Keratinocyte (primary cell): ENCODE results near the gene SCARB1. TPM values are rescaled to one million over a fixed set of nuclear protein-coding genes. Genes with fewer than 3 reads are reported as not detected.

Source experiments
- DNase-seq: peaks from one replicate; pipeline ENCODE4 v3.0.0-alpha.2; 2011; ENCODE audit warnings: low read depth, missing footprints, low spot score
- FAIRE-seq: peaks from 2 replicates; lab custom pipeline; 2011; peaks lifted over from hg19 to GRCh38; lab: Jason Lieb, UNC
- H2AFZ ChIP-seq: 2 replicates; pipeline ENCODE4 v1.6.0; 2012; ENCODE audit warnings: low read length, control low read depth, inconsistent platforms; ENCODE audit not compliant: control insufficient read depth
- H3K27ac ChIP-seq: 2 replicates; pipeline ENCODE4 v1.5.1; 2011; ENCODE audit warnings: low read length; ENCODE audit not compliant: control insufficient read depth, insufficient read depth
- H3K27me3 ChIP-seq: 3 replicates; pipeline ENCODE4 v1.6.0; 2011; ENCODE audit warnings: low read length; ENCODE audit not compliant: control insufficient read depth, insufficient read depth; ENCODE audit errors: extremely low read depth
- H3K36me3 ChIP-seq, 2 experiments: 2 replicates in 1 of 2; 3 replicates in 1 of 2; pipeline ENCODE4 v1.5.1; 2011; ENCODE audit warnings: low read length in 2 of 2, mild to moderate bottlenecking in 1 of 2; ENCODE audit not compliant: control insufficient read depth in 2 of 2, insufficient read depth in 2 of 2; ENCODE audit errors: extremely low read depth in 1 of 2
- H3K4me1 ChIP-seq: 3 replicates; pipeline ENCODE4 v1.5.1; 2011; ENCODE audit warnings: low read length; ENCODE audit not compliant: control insufficient read depth, insufficient read depth; ENCODE audit errors: extremely low read depth
- H3K4me2 ChIP-seq: 3 replicates; pipeline ENCODE4 v1.6.0; 2011; ENCODE audit warnings: low read depth, low read length; ENCODE audit not compliant: control insufficient read depth, insufficient read depth; ENCODE audit errors: extremely low read depth
- H3K4me3 ChIP-seq, 3 experiments: fragments of 200-600 bp in 1 of 3; sonication (generic) in 1 of 3; 2 replicates in 2 of 3; 3 replicates in 1 of 3; pipeline ENCODE4 v1.5.1; 2011 to 2016; ENCODE audit warnings: low read length in 3 of 3, mild to moderate bottlenecking in 3 of 3, control low read depth in 2 of 3, inconsistent platforms in 1 of 3, low read depth in 1 of 3, mixed read lengths in 1 of 3, mixed run types in 1 of 3, moderate library complexity in 1 of 3; ENCODE audit not compliant: control insufficient read depth in 2 of 3, insufficient read depth in 2 of 3; ENCODE audit errors: extremely low read depth in 1 of 3
- H3K79me2 ChIP-seq: 2 replicates; pipeline ENCODE4 v1.6.0; 2012; ENCODE audit warnings: low read length; ENCODE audit not compliant: control insufficient read depth, insufficient read depth
- H3K9ac ChIP-seq: 3 replicates; pipeline ENCODE4 v1.6.0; 2011; ENCODE audit warnings: low read length; ENCODE audit not compliant: control insufficient read depth, insufficient read depth; ENCODE audit errors: extremely low read depth
- H3K9me1 ChIP-seq: 3 replicates; pipeline ENCODE4 v1.6.0; 2011; ENCODE audit warnings: low read length; ENCODE audit not compliant: control insufficient read depth, insufficient read depth; ENCODE audit errors: extremely low read depth
- H3K9me3 ChIP-seq: 2 replicates; pipeline ENCODE4 v1.5.1; 2012; ENCODE audit warnings: low read depth, low read length; ENCODE audit not compliant: control insufficient read depth
- H4K20me1 ChIP-seq: 3 replicates; pipeline ENCODE4 v1.6.0; 2011; ENCODE audit warnings: low read length; ENCODE audit not compliant: control insufficient read depth, insufficient read depth; ENCODE audit errors: extremely low read depth
- EZH2 ChIP-seq: IDR thresholded peaks from one replicate; pipeline ENCODE4 v1.6.1; 2012; ENCODE audit warnings: inconsistent platforms, mild to moderate bottlenecking, low read length, moderate library complexity
- dilution Hi-C: fragments of 300-500 bp; cut with MboI; formaldehyde crosslinking; loops from one replicate; pipeline ENCODE4 v1.7.0; 2020; ENCODE audit warnings: low sequenced_read_pairs; ENCODE audit not compliant: extremely low pct_ligation_motif_present
- polyA plus RNA-seq, 5 experiments: library from polyadenylated mRNA; depleted of rRNA in 3 of 5; stranded (reverse) in 3 of 5; stranded (forward) in 1 of 5; unstranded in 1 of 5; fragments of >200 nt; gene quantifications; 1 replicate in 1 of 5; 2 replicates in 3 of 5; 3 replicates in 1 of 5; pipeline versions ENCODE4 v1.2.1 to v1.2.3, GENCODE V29; 2011 to 2012; ENCODE audit warnings: missing spikeins in 2 of 5, low read depth in 1 of 5, low replicate concordance in 1 of 5
- TF ChIP-seq, protein P1 (sequence below), 3 experiments: IDR thresholded peaks in 1 of 3; conservative IDR thresholded peaks in 1 of 3; optimal IDR thresholded peaks in 1 of 3; 2 replicates in 2 of 3; 3 replicates in 1 of 3; pipeline versions ENCODE3 to v1.5.1; 2011; ENCODE audit warnings: low read length in 3 of 3, mild to moderate bottlenecking in 3 of 3, moderate library complexity in 2 of 3, control low read depth in 1 of 3, inconsistent platforms in 1 of 3; ENCODE audit not compliant: insufficient read depth in 2 of 3; ENCODE audit errors: extremely low read depth in 1 of 3

The SCARB1 gene
- polyA plus RNA-seq, 1 donor (not counting 4 experiments of a cell fraction or from before 2014, with no cell fraction given) = 40.9 TPM

DNA sequence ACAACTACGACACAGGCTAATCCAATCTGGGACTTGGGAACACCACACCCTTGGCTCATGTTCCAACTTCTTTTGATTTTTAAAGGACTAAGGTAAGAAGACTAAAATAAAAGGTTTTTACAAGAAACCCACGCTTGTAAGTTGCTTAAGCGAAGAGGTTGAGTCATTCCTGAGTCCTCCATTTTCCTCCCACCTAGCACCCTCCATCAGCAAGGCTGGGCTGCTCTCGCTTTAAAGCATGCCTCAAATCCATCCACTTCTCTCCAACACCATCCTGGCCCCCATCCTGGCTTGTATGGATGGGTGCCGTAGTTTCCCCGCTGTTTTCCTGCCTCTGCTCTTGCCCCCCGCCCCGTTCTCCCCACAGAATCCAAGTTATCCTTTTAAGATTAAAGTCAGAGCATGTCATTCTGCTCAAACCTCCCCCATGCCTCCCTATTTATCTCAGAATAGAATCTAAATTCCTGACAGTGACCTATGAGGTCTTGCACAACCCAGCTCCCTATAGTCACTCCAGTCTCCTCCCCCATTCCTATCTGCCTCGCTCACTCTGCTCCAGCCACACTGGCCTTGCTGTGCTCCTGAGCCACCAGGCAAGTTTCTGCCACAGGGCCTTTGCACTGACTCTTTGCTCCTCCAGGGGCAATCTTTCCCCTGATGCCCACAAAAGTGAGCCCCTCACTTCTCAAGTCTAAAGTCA lies 34.5 kb downstream of the SCARB1 start:
- peaks cover 13% of the 10 kb centered on the region for H3K4me1 ChIP-seq
- peak overlapping the region; percentile 72 for H3K27ac ChIP-seq
- DNase-seq (peak; percentile 66), FAIRE-seq (peak; percentile 69)
- no peak for TF ChIP-seq EZH2
- TF ChIP-seq, protein P1, sequence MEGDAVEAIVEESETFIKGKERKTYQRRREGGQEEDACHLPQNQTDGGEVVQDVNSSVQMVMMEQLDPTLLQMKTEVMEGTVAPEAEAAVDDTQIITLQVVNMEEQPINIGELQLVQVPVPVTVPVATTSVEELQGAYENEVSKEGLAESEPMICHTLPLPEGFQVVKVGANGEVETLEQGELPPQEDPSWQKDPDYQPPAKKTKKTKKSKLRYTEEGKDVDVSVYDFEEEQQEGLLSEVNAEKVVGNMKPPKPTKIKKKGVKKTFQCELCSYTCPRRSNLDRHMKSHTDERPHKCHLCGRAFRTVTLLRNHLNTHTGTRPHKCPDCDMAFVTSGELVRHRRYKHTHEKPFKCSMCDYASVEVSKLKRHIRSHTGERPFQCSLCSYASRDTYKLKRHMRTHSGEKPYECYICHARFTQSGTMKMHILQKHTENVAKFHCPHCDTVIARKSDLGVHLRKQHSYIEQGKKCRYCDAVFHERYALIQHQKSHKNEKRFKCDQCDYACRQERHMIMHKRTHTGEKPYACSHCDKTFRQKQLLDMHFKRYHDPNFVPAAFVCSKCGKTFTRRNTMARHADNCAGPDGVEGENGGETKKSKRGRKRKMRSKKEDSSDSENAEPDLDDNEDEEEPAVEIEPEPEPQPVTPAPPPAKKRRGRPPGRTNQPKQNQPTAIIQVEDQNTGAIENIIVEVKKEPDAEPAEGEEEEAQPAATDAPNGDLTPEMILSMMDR (optimal IDR thresholded peaks at IDR 0.05 in 1 of 3, IDR thresholded peaks at IDR 0.05 in 1 of 3, conservative IDR thresholded peaks at IDR 0.05 in 1 of 3; ENCODE audit: extremely low read depth in 1 of 3, insufficient read depth in 2 of 3, low read length in 3 of 3) = peak in 2 of 3 experiments; percentile 19 to 20
- H3K4me3 ChIP-seq = no peak overlapping the region
- H4K20me1 ChIP-seq = no peaks in the 10 kb centered on the region
- peaks cover 35% of the 10 kb centered on the region for H3K79me2 ChIP-seq
- peaks cover 5% of the 10 kb centered on the region for H3K9me3 ChIP-seq
- H3K4me2 ChIP-seq = peak overlapping the region; percentile 58
- peaks cover 0 to 6% of the 10 kb centered on the region in 2 experiments for H3K36me3 ChIP-seq
- H3K27me3 ChIP-seq = no peaks in the 10 kb centered on the region
- peak overlapping the region; percentile 34 for H2AFZ ChIP-seq
- no peaks in the 10 kb centered on the region for H3K9me1 ChIP-seq
- dilution Hi-C loops = no loop called here
- peak overlapping the region; percentile 29 for H3K9ac ChIP-seq

DNA sequence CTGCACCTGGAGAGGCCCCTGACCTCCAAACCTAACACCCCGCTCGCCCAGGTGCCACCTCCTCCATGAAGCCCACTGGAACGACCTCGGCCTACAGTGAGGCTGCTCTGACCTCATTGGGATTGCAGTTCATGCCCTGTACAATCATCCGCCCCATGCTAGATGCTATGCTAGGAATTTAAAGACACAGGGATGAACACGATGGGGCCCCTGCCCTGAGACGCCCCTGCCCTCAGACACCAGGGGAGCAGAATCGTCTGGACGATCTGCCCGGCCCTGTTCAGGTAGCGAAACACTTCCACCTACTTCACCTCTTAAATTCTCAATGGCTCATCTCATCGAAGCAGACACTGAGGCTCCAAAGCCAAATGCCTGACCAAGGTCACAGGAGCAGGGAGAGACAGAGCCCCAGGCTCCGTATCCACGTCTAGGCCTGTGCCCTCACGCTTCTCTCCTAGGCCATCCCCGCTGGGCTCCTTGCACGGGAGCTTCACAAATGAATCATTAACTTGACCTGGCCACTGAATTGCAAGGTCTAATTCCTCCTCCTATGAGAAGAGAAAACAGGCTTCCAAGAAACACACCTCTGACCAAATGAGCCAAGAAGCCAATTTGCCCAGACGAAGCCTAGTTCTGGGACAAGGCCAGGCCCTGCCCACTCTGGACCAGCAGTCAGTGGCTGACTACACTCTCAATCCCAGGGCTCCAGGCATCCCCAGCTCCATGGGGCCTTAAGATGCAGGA lies 35.2 kb downstream of the SCARB1 start:
- dilution Hi-C loops = no loop called here
- H4K20me1 ChIP-seq = no peaks in the 10 kb centered on the region
- peak overlapping the region; percentile 72 for H3K27ac ChIP-seq
- H3K4me2 ChIP-seq = peak overlapping the region; percentile 58
- H3K79me2 ChIP-seq = peaks cover 35% of the 10 kb centered on the region
- H3K9ac ChIP-seq = peak overlapping the region; percentile 29
- H3K9me1 ChIP-seq = no peaks in the 10 kb centered on the region
- peaks cover 5% of the 10 kb centered on the region for H3K9me3 ChIP-seq
- no peak overlapping the region for H2AFZ ChIP-seq
- H3K4me3 ChIP-seq = no peak overlapping the region
- TF ChIP-seq EZH2 = no peak
- TF ChIP-seq, protein P1 (optimal IDR thresholded peaks at IDR 0.05 in 1 of 3, IDR thresholded peaks at IDR 0.05 in 1 of 3, conservative IDR thresholded peaks at IDR 0.05 in 1 of 3; ENCODE audit: extremely low read depth in 1 of 3, insufficient read depth in 2 of 3, low read length in 3 of 3) = no peak
- no peaks in the 10 kb centered on the region for H3K27me3 ChIP-seq
- peaks cover 13% of the 10 kb centered on the region for H3K4me1 ChIP-seq
- FAIRE-seq (no peak), DNase-seq (no peak)
- peaks cover 0 to 8% of the 10 kb centered on the region in 2 experiments for H3K36me3 ChIP-seq
